K562 (cell line): ENCODE measurements around the gene SERPINB12.

Experiments used
- ATF3 ChIP-seq, 2 experiments: fragments of 450-650 bp in 1 of 2; sonication (generic) in 1 of 2; formaldehyde crosslinking in 1 of 2; IDR thresholded peaks in 1 of 2; conservative IDR thresholded peaks in 1 of 2; 2 replicates each; pipeline versions ENCODE4 v1.6.1 to v1.8.1; 2016 to 2023; ENCODE audit warnings: mild to moderate bottlenecking in 2 of 2, moderate library complexity in 2 of 2, inconsistent platforms in 1 of 2, missing genetic modification reagents in 1 of 2
- CBFB ChIP-seq: sonication (generic); formaldehyde crosslinking; IDR thresholded peaks from 2 replicates; pipeline ENCODE4 v1.4.0; 2020; ENCODE audit warnings: mild to moderate bottlenecking, missing genetic modification reagents
- EP300 ChIP-seq: IDR thresholded peaks from 2 replicates; pipeline ENCODE4 v1.6.1; 2012; ENCODE audit warnings: low read length, improper control_type of control experiment
- MAX ChIP-seq: sonication (generic); formaldehyde crosslinking; IDR thresholded peaks from 2 replicates; pipeline ENCODE4 v1.9.0; 2022; ENCODE audit warnings: mild to moderate bottlenecking, missing genetic modification reagents
- SP1 ChIP-seq: sonication (generic); formaldehyde crosslinking; IDR thresholded peaks from 2 replicates; pipeline ENCODE4 v1.8.1; 2022; ENCODE audit warnings: mild to moderate bottlenecking, missing genetic modification reagents
- TF ChIP-seq, protein P1 (sequence below), 3 experiments: IDR thresholded peaks in 2 of 3; conservative IDR thresholded peaks in 1 of 3; 2 replicates each; pipeline ENCODE4 v1.5.1; 2011 to 2012; ENCODE audit warnings: low read length in 3 of 3, mild to moderate bottlenecking in 3 of 3, control low read depth in 2 of 3, improper control_type of control experiment in 1 of 3, inconsistent platforms in 1 of 3, low read depth in 1 of 3, mixed read lengths in 1 of 3, moderate library complexity in 1 of 3; ENCODE audit not compliant: insufficient read depth in 2 of 3

- no peak for TF ChIP-seq ATF3 (IDR thresholded peaks at IDR 0.05)
- no peak for TF ChIP-seq ATF3 (CRISPR knock-in tag; conservative IDR thresholded peaks at IDR 0.05)
- no peak for TF ChIP-seq CBFB
- no peak for TF ChIP-seq EP300
- TF ChIP-seq, protein P1, sequence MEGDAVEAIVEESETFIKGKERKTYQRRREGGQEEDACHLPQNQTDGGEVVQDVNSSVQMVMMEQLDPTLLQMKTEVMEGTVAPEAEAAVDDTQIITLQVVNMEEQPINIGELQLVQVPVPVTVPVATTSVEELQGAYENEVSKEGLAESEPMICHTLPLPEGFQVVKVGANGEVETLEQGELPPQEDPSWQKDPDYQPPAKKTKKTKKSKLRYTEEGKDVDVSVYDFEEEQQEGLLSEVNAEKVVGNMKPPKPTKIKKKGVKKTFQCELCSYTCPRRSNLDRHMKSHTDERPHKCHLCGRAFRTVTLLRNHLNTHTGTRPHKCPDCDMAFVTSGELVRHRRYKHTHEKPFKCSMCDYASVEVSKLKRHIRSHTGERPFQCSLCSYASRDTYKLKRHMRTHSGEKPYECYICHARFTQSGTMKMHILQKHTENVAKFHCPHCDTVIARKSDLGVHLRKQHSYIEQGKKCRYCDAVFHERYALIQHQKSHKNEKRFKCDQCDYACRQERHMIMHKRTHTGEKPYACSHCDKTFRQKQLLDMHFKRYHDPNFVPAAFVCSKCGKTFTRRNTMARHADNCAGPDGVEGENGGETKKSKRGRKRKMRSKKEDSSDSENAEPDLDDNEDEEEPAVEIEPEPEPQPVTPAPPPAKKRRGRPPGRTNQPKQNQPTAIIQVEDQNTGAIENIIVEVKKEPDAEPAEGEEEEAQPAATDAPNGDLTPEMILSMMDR (IDR thresholded peaks at IDR 0.05 in 2 of 3, conservative IDR thresholded peaks at IDR 0.05 in 1 of 3; ENCODE audit: insufficient read depth in 2 of 3, low read depth in 1 of 3, low read length in 3 of 3): no peak
- no peak for TF ChIP-seq SP1 (CRISPR knock-in tag)
- TF ChIP-seq MAX (CRISPR knock-in tag): no peak
Observed at GRCh38 chr18:63542069-63542468, at the start of gene SERPINB12.
